ENCODE data around the gene DLK1.

Gene DLK1

GRCh38 chr14:100778951-100779690 is 52.4 kb downstream of the DLK1 start:
- DNase-seq = no peak

DNA sequence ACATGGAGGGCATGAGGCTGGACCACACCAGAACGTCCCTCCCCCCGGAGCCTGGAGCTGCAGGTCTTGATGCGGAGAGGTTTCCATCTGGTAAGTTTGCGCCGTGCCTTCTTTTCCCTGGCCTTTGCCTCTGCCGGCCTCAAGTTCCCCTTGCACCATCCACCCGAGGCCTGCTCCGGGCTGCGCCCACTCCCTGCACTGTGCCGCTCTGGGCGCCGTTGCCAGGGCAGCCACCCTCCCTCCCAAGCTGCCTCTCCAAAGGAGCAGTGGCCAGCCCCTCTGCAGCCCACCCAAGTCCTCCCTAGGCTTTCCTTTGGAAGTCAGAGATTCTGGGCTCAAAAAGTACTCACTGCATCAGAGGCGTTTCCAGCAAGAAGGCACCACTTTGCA is 53.0 kb downstream of the DLK1 start:
- DNase-seq = no peak

GRCh38 chr14:100780246-100780645 is 53.6 kb downstream of the DLK1 start:
- no peak for DNase-seq

DNA sequence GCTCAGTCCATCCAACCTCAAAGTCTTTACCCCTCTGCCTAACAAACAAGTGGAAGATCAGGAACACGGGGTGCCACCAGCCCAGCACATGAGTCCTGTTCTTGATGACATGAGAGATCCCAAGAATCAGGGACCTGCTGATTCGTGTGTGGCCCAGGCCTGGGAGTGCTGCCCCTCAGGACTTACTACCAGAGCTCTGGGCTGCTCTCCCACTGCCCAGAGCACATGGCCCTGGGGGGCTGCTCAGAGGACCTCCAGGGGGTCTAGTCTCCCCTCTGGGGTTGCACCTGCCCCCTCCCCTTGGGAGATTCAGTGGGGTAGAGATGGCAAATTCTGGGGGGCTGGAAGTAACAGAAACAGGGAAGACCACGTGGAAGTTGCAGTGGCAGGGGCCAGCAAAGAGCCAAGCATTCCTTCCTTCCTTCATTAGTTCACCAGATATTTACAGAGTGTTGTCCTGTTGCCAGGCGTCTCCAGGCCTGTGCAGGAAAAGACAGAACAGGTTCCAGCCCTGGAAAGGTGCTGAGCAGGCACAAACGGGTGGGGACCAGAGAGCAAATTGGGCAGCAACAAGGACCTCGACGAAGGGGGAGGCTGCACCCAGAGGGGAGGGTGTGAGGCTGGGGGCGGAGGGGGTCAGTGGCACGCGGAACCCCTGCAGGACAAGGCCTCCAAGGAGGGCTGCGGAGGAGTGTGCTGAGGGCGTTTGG is 54.1 kb downstream of the DLK1 start:
- no peak for DNase-seq

GRCh38 chr14:100781952-100782351 is 55.3 kb downstream of the DLK1 start:
- DNase-seq = no peak

GRCh38 chr14:100782516-100783320 is 56.0 kb downstream of the DLK1 start:
- DNase-seq = peak; percentile 66

DNA sequence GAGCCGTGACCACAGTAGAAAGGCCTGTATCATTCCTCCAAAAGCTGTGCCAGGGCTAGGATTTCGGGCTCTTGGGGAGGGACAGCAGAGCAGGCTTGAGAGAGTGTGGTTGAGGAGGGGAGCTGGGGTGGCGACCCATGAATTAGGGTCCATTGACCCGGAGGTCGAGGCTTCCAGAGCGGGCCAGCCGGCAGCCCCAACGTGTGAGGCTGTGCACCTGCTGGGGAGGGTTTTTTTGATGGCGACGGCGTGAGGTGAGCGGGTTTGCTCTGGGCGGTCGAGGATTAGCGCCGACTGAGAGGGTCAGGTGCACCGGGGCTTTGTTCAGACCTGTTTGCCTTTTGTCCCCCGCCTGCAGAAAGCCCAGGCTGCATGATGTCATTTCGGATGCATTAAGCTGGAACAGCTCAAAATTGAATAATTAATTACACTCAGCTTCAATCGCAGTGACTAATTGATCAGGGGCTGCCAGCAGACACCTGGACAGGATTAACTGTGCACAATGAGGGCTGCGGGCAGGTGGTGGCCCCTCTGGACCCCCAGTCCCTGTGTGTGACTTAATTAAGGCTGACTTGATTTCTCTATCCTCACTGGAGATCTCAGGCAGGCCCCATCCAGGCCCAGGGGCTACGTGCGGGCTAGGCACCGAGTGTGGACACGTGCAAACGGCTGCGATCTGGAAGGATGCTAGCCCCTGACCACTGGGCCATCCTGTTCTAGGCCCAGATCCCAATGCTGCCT is 57.1 kb downstream of the DLK1 start:
- DNase-seq = peak; percentile 83

DNA sequence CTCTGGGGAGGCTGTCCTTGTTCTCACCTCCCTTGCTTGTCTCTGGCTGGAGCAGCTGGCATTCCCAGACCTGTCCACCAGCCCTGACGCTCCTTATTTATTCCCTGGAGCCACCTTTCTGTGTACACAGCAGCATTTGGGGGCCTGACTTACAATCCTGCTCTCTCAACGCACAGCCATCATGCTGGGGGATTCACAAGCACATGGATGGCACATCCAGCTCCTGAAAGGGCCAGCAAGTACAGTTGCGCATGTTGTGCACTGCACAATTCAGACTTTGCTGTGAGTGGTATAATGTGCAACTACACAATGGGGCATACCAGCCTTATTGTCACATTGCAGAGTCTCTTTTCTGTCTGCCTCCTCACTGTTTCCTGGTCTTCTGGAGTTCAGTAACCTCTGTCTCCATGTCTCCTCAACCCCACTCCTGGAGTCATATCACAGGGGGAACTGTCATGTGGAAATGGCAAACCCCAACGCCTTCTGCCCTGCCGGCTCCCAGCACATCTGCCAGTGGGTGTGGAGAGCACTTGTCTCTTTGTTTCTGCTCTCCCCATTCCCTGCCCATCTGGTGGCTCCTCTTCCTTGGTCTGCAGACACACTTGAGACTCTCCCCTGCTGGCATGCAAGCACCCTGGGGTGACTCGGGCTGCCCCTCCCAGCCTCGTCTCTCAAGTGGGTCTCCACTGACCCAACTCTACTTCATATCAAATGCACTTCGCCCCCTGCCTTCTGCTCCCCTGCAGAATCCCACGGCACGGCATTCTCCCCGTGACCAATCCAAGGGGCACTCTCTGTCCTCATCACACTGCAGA is 58.0 kb downstream of the DLK1 start:
- no peak for DNase-seq

- DNase-seq = no peak
These were observed 58.6 kb downstream of the DLK1 start for GRCh38 chr14:100785338-100785615.

- DNase-seq = no peak
These were observed 58.9 kb downstream of the DLK1 start for GRCh38 chr14:100785626-100786025.

DNA sequence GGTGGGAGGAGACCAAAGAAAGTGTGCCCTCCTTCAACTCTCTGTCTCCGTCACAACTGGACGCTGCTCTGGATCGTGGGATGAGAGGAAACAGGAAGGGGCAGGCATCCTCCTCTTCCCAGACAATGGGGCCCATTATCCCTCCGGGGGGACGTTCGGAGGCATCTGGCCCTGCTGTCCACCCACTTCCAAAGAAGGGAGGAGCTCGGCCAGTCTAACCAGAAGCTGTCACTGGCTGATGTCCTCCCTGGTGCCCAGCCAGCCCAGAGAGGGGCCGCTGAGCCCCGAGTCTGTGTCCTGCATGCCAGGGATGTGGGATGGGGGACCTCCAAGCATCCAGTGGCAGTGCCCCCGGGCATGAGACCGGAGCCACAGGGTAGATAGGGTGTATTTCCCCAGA is 59.4 kb downstream of the DLK1 start:
- no peak for DNase-seq

GRCh38 chr14:100786576-100787219 is 60.0 kb downstream of the DLK1 start:
- DNase-seq = no peak

- no peak for DNase-seq
These were observed 61.0 kb downstream of the DLK1 start for GRCh38 chr14:100787659-100788058.
